Activated CD8-positive, alpha-beta memory T cell treated with anti-CD3 and anti-CD28 coated beads for 36 hours (primary cell): ENCODE data around the gene ATP7B. TPM values are rescaled to one million over a fixed set of nuclear protein-coding genes. Genes with fewer than 3 reads are reported as not detected.

Experiments used
- CTCF ChIA-PET: fragments of 350-600 bp; sonication (Branson Sonifier 250); formaldehyde crosslinking; loops from one replicate; lab custom pipeline; 2021; ENCODE audit warnings: antibody characterized with exemption; lab: Charles Lee
- POLR2A ChIA-PET: fragments of 350-600 bp; sonication (Branson Sonifier 250); formaldehyde crosslinking; loops from one replicate; lab custom pipeline; 2021; ENCODE audit warnings: antibody characterized with exemption; lab: Charles Lee
- total RNA-seq, 2 experiments: library from RNA; stranded (reverse); gene quantifications; one replicate each; pipeline ENCODE4 v1.2.3, GENCODE V29; 2021

Gene ATP7B
- total RNA-seq, 2 experiments from 2014 or later, result 0.75 to 1.2 TPM

- ChIA-PET CTCF (no interaction called here), POLR2A (no interaction called here)
These were observed 53.1 kb downstream of the ATP7B start for GRCh38 chr13:51958217-51958547.

DNA sequence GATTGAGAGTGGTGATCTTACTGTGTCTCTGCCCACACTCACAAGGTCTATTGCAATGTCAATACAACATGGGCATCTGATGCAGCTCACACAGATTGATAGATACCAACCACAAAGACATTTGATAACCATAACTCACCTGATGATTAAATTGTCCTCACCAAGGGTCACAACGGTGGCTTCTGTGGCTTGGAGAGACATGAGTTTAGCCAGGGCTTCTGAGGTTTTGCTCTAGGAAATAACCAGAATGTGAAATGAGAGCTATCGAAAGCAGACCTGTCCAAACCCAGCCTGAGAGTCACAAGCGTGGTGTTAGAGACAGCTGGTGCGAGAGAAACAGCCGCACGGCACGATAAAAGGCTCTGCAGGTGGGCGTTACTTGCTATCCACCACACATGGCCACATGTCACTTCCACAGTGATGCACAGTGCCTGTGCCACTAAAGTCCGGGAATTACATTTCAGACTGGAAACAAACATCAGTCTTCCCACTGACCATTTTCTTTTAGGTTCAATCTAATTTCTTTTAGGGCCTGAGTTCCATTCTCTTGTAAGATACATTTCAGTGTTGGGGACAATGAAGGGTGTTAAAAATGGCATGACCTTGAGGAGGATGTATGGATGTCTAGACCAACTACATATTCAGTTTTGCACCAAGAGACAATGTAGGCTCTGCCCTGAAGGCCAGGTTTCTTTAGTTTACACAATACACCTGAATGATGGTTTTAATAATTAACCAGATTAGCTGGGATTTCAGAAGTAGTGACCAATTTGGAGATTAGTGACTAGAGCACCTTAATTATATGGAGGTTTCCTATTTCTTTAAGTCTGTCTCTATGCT, 53.7 kb downstream of the ATP7B start:
- CTCF ChIA-PET, result no interaction called here
- POLR2A ChIA-PET, result no interaction called here

- ChIA-PET POLR2A (no interaction called here), CTCF (interaction anchor here (0.5 kb wide), 1 partner anchor 77 kb away, joined by 4 read pairs; no protein-coding TSS in a partner anchor)
These were observed 54.5 kb downstream of the ATP7B start for GRCh38 chr13:51956717-51957116.

DNA sequence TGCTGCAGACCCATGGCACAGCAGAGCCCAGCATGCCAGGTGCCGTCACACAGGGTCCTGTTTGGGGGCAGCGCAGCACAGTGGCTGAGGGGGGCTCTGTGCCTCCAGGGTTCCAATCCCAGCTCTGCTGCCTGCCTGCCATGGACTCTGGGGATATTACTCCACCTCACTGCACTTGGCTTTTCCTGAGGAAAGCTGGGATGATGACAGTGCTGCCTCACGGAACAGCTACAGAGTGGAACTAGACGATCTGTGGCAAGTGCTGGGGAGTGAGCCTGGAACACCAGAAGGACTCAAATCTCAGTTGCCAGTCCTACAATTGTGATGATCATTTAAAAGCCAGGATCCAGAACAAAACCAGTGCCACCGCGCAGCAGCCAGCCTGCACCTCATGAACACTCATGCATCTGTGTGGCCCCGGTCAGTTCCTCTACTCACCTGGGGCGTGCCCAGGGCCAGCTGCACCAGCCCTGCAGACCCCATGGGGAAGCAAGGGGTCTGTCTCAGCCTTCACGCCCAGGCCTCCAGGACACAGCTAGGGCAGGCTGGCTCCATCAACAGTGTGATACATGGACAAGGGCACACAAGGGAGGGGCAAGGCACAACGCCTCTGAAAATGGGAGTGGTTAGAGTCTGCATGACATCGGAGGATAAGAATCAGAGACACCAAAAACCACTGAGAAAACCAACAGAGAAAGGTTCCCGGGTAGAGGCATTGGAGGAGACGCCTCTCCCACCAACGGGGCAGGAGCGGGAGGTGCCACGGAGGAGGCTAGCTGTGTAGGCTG, 55.2 kb downstream of the ATP7B start:
- POLR2A ChIA-PET, result no interaction called here
- CTCF ChIA-PET, result interaction anchor here (0.5 kb wide), 1 partner anchor 78 kb away, joined by 4 read pairs; no protein-coding TSS in a partner anchor

GRCh38 chr13:51955281-51955771, 55.9 kb downstream of the ATP7B start:
- CTCF ChIA-PET, result no interaction called here
- POLR2A ChIA-PET, result no interaction called here

DNA sequence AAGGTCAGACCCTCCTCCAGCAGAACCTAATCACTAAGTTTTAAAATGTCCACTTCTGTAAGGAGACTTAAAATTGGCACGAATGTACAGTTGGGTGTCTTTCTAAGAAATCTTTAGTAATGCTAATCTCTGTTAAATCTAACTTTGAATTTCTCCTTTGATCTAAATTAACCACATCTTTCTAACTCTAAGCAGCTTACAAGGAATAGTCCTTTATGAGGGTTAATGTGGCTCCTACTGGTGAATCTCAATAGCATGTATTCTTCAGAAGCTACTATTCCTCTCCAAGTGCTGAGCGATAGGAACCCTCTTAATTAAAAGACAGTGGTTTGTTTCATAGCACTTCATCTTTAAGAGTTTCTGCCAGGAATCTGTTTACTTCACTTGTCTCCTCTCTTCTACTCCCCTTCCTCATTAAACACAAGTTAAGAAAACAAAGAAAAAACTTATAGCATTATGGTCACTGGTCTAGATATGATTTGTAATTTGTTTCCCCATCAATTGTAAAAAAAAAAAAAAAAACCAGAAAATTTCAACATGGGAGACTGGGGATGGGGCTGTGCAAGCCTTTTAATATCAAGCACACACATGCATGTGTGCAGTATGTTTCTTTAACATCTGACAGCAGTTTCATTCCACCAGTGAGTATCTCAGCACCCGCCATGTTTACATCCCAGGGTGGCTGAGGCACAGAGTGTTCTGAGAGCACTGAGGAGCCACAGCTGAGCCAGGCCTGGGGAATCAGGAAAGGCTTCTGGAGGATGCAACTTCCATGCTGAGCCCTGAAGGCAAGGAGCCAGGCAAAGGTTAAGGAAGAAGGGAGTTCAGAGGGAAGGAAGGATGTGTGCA, 57.7 kb downstream of the ATP7B start:
- ChIA-PET CTCF (no interaction called here), POLR2A (no interaction called here)

- ChIA-PET POLR2A (no interaction called here), CTCF (interaction anchor here (0.7 kb wide), 1 partner anchor 307 kb away, joined by 3 read pairs; no protein-coding TSS in a partner anchor)
These were observed 60.5 kb downstream of the ATP7B start for GRCh38 chr13:51950722-51951121.

DNA sequence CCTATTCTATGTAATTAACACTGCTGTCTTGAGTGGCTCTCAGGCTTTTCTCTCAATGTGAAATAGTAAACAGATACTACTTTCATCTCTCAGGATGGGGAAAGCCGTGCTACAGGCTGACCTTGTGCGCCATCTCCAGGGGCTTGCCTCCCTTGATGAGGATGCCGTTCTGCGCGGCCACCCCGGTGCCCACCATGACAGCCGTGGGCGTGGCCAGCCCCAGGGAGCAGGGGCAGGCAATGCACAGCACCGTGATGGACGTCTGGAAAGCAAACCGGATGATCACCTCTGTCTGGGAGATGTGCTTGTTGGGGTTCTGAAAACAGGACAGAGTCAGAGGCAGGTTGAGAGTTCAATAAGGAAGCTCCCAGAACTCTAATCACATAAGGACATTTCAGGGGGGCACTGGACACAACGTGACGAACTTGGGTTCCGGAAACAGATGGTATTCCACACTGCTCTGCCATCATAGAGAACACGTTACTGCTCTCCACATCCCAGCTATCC, 65.0 kb downstream of the ATP7B start:
- CTCF ChIA-PET, result no interaction called here
- POLR2A ChIA-PET, result no interaction called here

DNA sequence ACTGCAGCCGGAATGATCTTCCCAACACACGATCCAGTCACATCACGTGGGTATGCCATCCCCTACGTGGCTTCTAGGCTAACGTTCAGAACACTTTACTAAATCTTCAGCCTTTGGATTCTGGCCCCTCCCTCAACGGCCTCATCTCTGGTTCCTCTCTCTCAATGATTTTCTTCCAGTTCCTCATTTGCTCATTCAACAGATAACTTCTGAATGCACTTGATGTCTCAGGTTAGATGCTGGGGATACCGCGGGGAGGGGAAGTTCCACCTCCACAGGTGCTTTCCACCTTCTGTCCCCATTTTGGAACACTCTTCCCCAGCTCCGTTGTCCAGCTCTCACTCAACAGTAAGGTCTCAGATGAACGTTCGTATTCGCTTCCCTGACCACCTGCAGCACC, 66.1 kb downstream of the ATP7B start:
- ChIA-PET POLR2A (no interaction called here), CTCF (no interaction called here)

GRCh38 chr13:51944428-51944827, 66.8 kb downstream of the ATP7B start:
- CTCF ChIA-PET, result no interaction called here

GRCh38 chr13:51943721-51944120, 67.5 kb downstream of the ATP7B start:
- ChIA-PET POLR2A (no interaction called here), CTCF (no interaction called here)

More at GRCh38 chr13:51944428-51944827, 66.8 kb downstream of the ATP7B start:
- POLR2A ChIA-PET, result no interaction called here

GRCh38 chr13:51942189-51942588, 69.1 kb downstream of the ATP7B start:
- ChIA-PET POLR2A (no interaction called here), CTCF (interaction anchor here (1.4 kb wide), 1 partner anchor 127 kb away, joined by 3 read pairs; no protein-coding TSS in a partner anchor)

- POLR2A ChIA-PET, result no interaction called here
- CTCF ChIA-PET, result interaction anchor here (0.9 kb wide), 1 partner anchor 42 kb away, joined by 3 read pairs; no protein-coding TSS in a partner anchor
These were observed 72.8 kb downstream of the ATP7B start for GRCh38 chr13:51938454-51938853.

GRCh38 chr13:51937320-51938290, 73.6 kb downstream of the ATP7B start:
- POLR2A ChIA-PET, result no interaction called here
- CTCF ChIA-PET, result no interaction called here

- CTCF ChIA-PET, result no interaction called here
- POLR2A ChIA-PET, result no interaction called here
These were observed 75.7 kb downstream of the ATP7B start for GRCh38 chr13:51935326-51936171.

GRCh38 chr13:51934461-51935087, 76.7 kb downstream of the ATP7B start:
- ChIA-PET CTCF (no interaction called here), POLR2A (no interaction called here)
